ENCODE data around the gene MYO9A. TPM values are rescaled to one million over a fixed set of nuclear protein-coding genes. Genes with fewer than 3 reads are reported as not detected.

MYO9A gene, protein sequence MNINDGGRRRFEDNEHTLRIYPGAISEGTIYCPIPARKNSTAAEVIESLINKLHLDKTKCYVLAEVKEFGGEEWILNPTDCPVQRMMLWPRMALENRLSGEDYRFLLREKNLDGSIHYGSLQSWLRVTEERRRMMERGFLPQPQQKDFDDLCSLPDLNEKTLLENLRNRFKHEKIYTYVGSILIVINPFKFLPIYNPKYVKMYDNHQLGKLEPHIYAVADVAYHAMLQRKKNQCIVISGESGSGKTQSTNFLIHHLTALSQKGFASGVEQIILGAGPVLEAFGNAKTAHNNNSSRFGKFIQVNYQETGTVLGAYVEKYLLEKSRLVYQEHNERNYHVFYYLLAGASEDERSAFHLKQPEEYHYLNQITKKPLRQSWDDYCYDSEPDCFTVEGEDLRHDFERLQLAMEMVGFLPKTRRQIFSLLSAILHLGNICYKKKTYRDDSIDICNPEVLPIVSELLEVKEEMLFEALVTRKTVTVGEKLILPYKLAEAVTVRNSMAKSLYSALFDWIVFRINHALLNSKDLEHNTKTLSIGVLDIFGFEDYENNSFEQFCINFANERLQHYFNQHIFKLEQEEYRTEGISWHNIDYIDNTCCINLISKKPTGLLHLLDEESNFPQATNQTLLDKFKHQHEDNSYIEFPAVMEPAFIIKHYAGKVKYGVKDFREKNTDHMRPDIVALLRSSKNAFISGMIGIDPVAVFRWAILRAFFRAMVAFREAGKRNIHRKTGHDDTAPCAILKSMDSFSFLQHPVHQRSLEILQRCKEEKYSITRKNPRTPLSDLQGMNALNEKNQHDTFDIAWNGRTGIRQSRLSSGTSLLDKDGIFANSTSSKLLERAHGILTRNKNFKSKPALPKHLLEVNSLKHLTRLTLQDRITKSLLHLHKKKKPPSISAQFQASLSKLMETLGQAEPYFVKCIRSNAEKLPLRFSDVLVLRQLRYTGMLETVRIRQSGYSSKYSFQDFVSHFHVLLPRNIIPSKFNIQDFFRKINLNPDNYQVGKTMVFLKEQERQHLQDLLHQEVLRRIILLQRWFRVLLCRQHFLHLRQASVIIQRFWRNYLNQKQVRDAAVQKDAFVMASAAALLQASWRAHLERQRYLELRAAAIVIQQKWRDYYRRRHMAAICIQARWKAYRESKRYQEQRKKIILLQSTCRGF (N-terminal part only)
- 15.3 and 17.4 TPM in 2 replicates for total RNA-seq

DNA sequence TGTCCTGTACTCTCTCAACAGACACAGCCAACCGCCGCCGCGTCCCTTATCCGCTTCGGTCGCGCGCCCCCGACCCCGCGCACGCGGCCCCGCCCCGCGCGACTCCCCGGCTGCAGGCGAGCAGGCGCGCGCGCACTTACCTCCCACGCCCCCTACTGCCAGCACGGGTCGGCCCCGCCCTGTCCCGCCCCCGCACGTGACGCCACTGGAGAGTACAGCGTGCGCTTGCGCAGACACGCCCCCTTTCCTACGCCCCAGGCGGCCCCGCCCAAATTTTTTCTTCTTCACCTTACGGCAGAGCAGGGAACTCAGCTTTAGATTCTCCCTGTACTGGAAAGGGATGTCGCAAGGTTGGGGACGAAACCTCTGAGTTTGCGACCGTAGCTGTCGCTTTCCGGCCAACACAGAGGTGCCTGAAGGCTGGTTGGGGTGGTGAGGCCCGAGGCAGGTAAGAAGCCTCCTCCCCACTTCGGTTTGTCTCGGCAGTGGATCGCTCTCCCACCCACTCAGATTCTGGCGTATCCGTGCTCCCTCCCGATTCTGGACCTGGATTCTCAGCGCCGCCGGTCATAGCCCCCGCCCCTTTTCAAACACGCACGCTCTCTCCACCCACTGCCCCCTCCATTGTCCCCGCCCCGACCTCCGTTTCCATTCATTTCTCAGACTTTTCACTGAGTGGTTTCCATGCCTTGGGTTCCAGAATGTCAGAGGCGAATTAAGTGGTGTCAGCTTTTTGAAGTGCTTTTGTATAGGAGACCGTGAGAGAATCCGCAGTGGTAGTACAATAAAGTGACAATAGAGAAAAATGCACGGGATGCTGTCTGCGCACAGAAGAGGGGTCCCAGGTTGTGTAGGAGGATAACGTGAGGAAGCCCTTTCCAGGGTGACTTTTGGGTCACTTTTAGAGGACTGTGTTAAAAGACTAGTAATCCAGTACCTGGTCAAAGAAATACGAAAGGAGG lies at the start of gene MYO9A, which contains the start of gene SENP8:
TSS of gene MYO9A (minus strand) at position 134 of the 962 bp plus-strand sequence. CDS start 71,587 bp downstream, outside the sequence.
TSS of gene SENP8 (plus strand) at position 387 of the 962 bp plus-strand sequence. CDS start 21,221 bp downstream, outside the sequence.

DNA sequence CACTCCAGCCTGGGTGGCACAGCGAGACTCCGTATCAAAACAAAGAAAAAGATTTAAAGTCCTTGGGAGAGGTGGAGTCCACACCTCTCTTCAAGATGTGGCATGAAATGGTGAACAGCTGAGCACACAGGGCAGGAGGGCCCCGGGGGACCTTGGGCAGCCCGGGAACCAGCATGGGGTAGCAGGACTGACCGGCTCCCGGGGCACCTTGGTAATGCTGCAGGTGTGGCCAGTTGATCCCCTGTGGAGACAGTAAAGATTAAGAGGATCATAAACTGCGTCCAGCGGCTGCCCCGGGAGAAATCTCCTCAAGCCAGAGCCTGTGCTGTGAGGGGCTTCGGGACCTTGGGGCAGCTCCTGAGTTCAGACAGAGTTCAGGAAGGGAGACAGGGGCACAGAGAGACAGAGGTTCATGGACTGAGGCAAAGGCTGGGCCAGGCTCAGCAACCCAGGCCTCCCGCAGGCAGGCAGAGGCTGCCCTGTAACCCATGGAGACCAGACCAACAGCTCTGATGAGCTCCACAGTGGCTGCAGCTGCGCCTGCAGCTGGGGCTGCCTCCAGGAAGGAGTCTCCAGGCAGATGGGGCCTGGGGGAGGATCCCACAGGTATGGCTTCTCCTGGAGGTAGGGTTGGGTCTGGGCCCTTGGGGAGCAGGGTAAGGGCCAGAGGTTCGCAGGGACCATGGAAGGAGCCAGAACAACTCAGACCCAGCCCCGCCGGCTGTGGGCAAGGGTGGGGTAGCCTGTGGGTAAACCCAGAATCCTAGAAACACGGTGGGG lies 307.5 kb downstream of the MYO9A start, which contains the start of gene NR2E3:
TSS of gene NR2E3 (plus strand) at position 299 of the 780 bp plus-strand sequence. CDS start at position 489, 190 bp downstream.

Other genes starting within 250 kb of the MYO9A start
- gene SENP8, start 253 bp upstream of the MYO9A start, total RNA-seq: 1.4 and 3.5 TPM in 2 replicates
- 0.18 TPM in 1 of 2 replicates, not detected in the other for gene GRAMD2A, start 79.6 kb upstream of the MYO9A start, total RNA-seq
- gene PKM, start 113.0 kb upstream of the MYO9A start, total RNA-seq: 2,541 and 2,790 TPM in 2 replicates
- 22.5 and 25.9 TPM in 2 replicates for gene PARP6, start 154.4 kb upstream of the MYO9A start, total RNA-seq
- not detected in 2 replicates for gene CELF6, start 202.0 kb upstream of the MYO9A start, total RNA-seq

All from myometrial cell (primary cell).